NCI-H345 (cell line): ENCODE measurements around the gene BCL11A.
A peak's percentile ranks its signal among the peaks of the same experiment; 100 is the strongest.

ENCODE experiments used
- DNase-seq: peaks from one replicate; lab custom pipeline; 2025; lab: John Stamatoyannopoulos, UW

Gene BCL11A

DNA sequence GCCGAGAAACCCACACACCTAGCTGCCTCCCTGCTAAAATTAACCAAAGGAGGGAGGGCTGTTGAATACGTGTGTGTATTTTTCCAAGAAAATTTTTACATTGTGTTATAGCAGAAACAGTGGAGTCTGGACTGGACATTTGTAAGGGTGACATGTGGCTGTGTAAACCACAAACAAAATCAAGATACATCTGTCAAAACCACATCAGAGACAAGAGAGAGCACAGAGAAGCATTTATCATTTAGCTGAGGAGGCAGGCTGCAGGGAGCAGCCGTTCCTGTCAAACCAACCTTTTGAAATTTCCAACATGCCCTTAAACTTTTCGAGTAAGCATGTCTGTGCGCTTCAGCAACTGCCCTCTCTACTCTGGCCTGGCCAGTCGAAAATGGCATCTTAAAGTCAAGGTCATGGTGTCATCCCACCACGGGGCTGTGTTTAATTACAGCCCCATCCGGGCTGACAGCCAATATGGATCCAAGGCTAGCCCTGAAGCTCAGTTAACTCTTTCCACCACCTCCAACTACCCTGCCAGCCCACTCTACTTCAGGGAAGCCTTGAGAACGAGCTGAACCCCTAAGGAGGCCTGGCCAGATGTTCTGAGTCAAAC lies 8.4 kb downstream of the BCL11A start:
- DNase-seq: no peak

DNA sequence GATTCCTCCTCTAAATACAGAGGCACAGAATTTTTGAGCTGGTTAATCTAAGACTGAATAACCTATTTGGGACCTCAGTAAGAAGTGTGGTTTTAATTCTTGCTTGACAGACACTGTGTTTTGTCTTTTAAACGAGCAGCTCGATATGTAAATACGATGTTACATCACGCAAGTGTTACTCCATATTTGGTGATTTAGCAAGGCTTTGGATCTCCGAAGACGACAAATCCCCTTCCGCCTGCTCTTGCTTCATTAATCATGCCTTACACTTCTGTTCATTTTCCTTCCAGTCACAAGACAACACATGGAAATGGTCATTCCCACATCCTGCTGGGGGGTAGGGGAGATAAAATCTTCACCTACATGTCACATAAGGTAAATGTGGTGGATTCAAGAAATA lies 9.4 kb downstream of the BCL11A start:
- DNase-seq: no peak

DNA sequence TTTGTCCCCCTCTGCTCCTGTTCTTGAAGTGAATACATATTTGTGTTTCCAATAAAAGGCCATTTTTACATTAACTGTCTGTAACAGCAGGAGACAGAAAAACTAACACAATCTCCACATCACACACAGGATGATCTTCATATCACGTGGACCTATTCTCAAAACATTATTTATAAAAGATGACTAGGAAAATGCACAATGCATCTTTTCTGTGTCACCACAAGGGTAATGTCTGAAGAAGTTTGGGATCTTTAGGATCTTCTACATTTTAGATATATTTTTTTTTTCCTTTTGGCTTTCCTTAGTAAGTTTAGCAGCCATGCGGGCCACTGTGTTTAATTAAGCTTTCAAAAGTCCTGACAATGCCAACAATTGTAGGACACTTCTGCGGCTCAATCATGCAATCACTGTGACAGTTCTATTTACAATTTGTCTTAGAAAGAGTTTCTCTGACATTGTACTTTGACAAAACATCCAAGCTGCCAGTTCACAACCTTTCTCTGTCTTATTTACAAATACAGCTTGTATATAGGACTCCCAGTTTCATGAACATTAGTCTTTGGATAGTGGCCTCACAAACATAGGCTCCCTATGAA lies 12.3 kb downstream of the BCL11A start:
- DNase-seq: peak; percentile 47

DNA sequence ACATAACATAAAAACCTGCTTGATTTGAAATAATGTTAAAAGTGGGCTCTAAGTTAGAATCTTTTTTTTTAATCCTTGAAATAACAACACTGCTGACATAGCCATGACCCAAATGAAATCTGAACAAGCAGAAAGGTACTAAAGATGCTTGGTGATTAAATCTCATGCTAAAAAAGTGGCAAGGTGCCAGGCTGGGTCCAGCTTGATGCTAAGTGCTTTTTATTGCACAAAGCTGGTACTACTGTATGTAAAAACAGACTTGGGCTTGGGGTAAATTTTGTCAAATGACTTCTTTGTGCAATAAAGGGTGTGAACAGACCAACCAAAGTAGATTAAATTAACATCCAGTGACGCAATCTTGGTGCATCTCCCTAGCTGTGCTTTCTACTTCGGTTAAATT lies 13.4 kb downstream of the BCL11A start:
- DNase-seq: peak; percentile 63

DNA sequence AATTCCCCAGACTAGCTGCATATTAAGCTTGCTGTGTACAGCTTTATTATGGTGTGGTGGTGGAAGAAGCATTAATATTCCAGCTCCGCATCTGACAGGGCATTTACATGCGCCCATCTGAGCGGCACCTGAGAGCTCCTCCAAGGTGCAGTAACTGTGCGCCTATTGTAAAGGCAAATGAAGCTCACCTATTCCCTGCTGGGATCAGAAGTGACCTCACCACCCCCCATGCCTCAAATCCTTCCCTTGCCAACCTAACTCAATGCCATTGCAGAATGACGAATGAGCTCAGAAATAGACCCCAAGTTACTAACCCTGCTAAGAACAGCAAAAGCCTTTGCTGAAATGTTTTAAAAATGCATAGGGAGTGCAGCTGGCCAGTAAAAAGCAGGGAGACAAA lies 14.3 kb downstream of the BCL11A start:
- DNase-seq: peak; percentile 15

DNA sequence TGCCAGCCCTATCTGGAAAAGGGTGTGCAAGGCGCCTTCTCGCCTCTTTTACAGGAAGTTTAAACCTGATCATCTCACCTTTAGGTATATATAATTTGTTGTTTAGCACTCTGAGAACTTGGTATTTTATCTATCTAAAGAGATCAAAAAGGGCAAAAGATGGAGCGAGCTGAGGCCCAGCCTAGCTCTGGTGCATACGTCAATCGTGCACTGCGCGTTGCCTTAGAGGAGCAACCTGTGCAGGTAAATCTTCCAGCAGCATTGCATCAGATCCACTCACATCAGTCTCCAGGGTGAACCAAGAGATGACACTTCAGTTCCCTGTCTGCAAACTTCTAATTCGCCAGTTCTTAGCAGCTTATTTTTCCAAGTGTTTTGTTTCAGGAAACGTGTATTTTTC lies 15.4 kb downstream of the BCL11A start:
- DNase-seq: no peak

DNA sequence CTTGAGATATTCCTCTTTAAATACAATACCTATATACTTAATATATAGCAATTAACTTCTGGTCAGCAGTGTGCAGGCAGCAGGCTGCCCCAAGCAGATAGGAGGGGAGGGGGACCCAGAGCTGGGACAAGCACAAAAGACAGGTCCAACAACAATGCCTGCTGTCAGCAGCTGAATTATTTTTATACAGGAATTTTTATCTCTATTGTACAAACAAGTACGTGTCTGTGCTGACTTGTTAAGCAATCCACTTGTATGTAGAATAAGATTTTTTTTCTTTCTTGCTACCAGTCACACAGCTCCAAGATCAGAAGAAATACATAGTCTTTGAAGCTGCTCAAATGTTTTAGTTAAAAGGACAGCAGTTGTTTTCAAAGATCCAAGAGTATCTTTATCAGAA lies 16.7 kb downstream of the BCL11A start:
- DNase-seq: no peak

DNA sequence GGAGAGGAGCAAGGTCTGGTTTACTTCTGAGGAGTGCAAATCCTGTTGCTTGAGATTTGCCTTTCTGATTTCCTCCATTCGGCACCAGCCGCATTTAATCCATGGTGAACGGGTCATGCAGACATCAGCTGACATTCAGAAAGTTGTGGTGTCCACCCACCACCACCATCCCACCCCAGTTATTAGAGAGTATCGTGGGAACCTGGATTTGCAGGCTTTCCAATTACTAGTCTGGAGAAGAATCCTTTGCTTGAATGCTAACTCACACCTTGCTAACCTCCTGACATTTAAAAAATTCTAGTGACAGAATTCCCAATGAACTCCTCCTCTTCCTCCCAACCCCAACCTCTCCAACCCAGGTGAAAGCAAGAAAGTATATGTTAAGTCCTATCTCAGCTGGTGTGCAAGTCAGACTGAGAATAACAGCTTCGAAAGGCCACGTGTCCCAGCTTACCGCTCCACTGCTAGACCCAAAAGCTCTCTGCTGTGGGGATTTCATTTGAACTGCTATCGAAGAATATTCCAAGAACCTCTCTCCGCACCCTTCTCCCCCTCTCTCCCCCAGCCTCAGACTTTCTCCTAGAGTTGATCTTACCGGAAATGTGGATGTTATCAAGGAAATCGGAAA lies 17.7 kb downstream of the BCL11A start:
- DNase-seq: no peak

DNA sequence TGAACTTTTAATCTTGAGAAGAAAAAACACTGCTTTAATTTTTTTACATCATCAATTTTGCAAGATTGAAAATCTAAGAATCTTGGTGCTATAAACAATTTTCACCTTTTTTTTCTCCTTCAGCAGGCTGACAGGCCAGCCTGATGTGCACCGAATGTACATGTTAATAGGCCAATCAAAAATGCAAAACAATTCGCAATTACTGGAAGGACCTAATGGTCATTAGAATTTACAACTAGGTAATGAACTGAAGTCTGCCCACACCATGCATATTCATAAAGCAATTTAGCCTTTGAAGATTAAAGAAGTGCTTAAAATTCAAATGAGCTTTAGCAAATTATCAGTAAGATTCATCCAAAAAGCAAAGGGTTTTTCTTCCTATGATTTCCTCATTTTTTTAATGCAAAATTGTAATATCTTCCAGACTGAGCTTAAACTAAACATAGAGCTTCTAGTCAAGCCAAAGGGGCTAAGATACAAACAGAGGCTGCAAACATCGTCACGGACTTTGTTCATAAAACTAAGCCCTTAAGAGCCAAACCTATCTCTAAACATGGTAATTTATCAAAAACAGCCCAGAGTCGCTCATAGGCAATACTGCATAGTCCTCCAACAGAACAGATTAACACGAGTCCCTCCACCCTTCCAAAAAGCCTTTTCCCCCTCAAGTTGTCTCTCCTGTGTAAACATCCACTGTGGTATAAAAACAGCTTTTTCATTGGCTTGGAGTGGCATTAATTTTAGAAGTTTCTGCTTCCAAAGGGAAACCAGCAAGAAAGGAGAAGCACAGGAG lies 18.4 kb downstream of the BCL11A start:
- DNase-seq: no peak

DNA sequence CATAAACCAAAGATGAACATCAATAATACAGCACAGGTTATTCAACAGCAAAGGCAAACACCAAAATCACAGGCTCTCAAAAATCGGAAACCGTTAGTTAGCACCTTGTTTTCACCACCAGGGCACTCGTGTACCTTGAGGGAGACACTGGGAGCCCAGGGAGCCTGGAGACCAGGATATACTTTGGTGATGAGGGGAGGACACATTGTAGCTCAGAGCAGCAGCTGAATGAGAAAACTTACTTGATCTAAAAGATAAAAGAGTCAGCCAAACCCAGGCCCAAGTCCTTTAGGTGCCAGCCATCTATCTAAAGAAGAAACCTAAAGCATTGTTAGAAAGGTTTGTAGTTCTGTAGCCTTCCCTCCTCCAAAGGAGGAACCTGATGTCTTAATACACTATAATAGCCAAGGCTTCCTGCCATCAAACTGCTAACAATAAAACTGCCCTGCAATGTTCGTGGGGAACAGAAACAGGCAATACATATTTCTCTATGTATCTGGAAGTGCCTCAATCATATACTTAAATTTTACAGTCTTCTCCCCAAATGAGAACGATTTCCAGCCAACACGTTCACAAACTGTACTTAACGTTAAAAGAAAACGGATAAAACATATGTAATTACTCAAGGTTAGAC lies 19.3 kb downstream of the BCL11A start:
- no peak for DNase-seq

DNA sequence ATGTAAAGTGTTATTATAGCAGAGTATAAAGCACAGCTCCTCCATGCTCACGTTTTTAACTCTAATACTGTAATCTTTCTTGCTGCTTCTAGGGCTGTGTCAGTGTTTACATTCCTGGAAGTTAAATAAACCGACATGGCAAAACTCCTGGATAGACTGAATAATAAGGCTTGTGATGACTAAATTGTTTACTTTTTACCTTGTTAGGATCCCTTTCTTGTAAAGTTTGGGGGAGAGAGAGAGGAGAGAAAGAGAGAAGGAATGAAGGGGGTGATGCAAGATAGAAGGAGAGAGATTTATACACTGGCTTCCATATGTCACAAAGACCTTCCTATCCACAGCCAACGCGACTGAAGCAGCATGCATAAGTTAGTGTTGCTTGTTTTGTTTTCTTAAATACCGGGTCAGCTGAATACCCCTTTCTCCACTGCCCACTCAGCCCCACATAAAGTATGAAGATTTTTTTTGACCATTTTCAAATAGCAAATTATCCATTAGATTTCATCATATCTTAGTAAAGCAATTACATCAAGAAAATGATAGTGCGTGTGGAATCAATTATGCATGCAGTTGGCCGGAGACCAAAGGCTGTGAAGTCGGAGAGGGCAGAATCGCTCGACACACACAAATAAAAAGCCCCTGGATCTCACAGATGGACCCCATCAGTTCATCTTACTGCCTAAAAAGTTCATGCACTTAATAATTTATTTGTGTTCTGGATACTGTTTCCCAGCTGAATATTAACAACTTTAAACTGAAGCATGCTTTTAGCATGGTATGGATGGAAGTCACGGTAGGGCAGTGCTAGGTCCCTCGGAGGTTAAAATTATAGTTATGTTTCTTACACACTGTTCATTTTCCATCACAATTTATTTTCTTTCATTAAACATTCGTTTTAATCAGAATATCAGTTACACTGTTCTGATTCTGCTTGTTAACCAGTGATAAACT lies 20.1 kb downstream of the BCL11A start:
- DNase-seq: no peak

DNA sequence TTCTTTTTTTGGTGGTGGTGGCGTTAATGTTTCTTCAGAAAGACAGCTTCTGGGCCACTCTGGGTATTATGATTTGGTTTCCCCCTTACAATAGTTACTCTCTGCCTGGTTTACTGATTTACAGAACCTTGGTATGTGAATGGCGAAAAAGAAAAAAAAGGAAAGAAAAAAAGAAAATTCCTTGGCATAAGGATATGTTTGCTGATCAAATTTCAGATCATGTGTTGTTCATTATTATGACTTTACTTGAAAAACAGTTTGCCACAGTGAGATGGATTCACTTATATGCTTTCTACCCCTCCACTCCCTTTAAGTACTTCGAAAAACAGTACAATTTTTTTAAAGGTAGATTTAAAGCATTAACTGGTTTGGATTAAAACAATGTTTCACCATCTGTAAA lies 21.0 kb downstream of the BCL11A start:
- no peak for DNase-seq

DNA sequence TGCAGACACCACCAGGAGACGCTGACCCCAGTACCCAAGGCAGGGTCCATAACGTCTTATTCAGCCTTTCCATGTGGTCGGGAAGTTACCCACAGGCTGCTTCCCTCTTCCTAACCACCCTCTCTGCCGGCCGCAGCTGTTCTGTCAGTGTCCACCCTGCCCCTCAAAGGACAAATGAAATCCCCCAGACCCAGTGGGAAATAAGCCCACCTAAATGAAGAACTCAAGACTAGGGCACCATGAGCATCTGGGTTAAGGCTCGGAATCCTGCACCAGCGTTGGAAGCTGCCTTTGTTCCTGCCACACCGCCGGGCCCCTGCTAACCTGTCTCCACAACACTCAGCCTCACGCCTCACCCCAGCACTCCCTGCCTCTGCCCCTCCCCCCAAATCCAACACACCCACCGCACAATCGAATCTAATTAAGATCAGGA lies 21.7 kb downstream of the BCL11A start:
- DNase-seq: no peak

DNA sequence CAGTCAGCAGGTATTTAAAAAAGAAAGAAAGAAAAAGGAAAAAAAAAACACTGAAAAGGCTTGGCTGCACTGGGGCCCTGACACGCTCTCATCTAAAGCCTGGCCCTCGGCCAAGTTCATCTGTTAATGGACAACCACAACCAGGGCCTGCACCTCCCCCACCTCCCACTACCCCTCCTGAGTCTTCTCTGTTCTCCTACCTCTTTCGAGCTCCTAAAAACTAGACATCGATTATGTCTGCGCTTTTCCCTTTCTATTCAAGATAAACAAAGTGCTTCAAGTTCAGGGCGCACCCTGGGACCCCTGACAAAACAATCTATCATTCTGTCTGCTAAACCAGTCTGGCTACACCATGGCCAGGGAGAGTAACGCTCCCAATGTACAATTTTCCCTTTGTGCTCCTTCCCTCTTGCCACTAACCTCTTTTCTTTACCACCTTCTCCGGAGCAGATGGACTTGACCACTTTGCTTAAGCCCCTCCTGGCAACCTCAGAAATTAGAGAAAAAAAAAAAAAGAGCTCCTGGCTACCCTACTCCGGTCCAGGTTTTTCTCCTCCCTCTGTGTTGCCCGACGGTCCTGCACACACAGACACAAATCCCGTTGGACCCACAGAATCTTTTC lies 22.7 kb downstream of the BCL11A start:
- peak; percentile 89 for DNase-seq

DNA sequence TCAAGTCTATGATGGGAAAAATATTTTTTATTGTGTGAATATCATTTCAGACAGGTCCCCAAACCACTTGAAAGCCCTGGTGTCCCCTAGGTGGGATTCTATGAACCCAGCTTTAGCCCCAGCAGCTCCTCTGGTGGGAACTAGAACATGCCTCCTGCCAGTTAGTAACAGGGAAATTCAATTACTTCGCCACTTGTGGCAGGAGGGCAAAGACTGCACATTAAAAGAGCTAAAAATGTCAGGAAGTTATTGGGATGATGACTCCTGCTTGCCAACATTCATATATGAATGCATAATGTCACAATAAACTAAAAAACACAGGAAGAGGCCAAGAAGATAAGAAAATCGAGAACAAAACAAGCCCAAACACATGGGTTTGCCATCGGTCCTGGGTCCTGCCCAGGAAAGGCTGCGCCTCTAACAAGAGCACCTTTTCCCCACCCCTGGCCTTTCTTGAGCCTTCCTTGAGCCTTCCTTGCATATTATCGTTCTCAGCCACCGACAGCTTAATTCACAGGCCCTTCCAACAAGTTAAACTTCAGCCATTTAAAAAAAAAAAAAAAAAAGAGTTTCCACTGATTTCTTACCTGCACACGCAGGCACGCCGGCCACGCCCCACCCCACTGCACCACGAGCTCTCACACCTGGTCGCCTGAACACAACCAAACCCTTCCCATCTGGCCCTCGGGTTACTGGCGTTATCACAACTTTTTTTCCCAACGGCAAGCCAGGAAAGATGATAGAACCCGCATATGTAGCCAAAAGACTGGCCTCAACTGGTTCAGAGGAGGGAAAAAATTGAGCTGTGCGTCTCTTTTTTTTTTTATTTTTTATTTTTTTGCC lies 23.4 kb downstream of the BCL11A start:
- DNase-seq: peak; percentile 58

DNA sequence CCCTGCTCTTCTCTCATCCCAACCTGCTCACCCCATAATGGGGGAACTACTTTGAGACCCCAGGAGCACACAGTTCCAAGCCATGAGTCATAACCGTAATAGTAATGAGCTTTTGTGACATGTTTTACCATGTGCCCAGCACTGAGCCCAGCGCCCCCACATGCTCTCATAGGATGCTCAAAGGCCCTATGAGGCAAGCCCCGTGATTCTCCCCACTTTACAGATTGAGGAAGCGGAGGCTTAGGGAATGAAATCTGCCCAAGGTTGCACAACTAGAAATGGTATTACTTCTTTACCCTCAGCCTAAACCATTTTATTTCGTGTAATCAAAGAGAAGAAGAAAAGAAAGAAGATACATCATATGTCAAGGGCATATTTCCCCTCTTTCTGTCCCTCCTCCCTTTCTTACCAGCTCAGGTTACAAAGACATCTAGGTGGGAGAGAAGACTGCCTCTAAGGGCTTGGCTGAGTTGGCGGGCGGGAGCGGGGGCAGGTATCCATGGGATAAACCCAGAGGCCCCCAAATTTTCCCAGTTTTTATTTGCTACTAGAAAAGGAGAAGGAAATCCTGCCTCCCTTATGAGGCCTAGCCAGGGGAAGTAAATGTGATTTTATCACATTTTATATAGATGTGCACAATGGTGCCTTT lies 24.2 kb downstream of the BCL11A start:
- DNase-seq: no peak

DNA sequence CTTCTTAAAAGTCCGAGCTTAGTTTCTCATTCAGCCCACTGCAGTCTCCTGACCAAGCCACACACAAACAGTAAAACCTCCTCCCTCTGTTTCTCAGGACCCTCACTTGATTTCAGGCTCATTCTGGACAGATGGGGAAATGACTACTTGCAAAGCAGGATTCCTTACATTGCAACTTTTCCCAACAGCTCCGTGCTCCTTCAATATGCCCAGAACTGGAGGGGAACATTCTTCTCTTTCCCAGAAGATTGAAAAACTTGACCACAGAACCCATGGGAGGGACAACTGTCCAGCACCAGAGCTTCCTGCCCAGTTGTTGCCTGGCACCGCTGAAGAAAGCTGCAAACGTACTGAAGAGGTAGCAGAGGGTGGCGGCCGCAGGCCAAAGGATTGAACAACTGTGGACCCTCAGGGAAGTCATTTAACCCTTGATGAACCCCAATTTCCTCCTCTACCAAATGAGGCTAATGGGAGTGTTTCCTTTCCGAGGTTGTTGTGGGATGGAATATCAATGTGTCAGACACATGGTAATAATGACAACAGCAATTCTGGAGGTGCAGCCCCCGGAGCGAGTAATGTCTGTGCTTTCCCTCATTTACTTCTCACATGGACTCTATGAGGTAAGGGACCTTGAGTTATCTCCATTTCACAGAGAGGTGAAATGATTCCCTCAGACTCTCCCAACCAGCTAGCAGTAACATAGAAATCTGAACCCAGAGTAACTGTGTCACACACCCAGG lies 25.0 kb downstream of the BCL11A start:
- DNase-seq: no peak

DNA sequence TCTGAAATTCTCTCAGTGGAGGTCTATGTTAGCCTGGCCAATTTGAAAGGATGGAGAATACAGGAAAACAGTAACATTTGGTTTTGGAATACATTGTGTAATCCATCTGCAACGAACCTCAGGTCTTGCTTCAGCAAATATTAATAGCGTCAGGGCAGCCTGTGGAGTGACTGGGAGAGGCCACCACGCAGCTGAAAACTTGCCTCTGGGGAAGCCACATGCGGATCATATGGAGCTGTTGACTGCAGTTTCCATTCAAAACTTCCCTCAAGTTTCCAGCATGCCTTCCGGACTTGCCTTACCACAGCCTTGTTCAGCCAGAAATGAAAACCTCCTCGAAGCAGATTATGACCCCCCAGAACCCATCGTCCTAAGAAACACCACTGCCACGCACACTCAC lies 25.7 kb downstream of the BCL11A start:
- DNase-seq: no peak

DNA sequence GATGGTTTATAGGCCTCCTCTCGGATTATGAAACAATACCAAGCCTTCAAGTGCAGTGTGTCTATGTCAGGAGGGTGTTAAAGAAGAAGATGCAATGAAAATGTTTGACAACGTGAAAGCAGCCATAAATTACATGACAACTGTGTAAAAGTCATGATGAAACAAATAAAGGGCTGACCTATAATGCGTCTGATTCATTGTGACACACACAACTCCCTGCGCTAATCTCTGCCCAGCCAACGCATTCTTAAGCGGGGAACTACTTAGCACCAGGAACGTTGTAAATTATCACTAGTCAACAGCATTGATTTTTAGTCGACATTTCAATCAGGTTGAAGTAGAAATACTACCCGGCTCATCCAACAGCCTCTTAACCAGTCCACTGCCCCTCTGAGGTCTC lies 26.8 kb downstream of the BCL11A start:
- DNase-seq: no peak
